EH (cell line): Measurements from ENCODE around the gene PXT1.
"Not testable (repeated sequence)": the region's sequence is repeated elsewhere in the genome, so short reads cannot be mapped to it uniquely, and the experiment has no call there.

Experiments
- DNase-seq: peaks from one replicate; pipeline ENCODE4 v3.0.0-alpha.2; 2015; ENCODE audit warnings: low read depth

PXT1 gene

DNA sequence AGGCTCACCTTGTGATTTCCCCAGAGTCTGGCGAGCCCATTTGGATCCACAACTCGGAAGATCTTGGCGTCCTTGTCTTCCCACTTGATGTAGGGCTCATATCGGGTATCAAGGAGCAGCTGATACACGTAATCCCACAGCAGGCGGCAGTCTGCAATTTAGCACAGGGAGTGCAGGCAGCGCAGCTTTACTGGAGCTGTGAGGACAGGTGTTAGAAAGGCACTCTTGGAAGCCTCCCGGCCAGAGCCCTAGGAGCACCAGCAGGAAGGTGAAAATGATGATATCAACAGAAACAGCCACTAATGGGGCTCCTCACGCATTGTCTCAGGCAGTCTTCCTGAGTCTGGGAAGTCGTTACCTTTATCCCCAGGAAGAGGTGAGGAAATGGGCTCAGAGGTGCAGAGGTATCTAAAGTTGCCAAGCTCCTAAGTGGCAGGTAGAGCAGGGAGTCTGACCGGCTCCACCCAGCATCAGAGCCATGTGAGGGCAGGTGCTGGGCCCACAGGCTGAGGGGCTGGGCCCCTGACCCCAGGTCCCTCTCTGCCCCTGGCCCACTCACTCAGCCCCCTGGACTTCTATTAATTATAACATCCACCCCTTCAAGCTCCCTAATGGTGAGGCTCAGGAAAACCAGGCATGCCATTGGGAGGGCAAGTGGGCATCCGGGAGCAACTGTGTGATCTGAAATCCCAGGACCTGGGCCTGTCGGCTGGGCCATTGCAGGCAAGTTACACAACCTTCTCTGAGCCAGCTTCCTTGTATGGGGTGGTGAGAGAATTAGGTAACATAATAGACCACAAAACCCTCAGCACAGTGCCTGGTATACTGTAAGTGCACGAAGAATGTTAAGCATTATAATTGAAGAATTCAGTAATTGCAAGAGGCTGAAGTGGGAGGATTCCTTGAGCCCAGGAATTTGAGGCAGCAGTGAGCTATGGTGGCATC lies 73.5 kb downstream of the PXT1 start:
- peak; percentile 96 for DNase-seq

DNA sequence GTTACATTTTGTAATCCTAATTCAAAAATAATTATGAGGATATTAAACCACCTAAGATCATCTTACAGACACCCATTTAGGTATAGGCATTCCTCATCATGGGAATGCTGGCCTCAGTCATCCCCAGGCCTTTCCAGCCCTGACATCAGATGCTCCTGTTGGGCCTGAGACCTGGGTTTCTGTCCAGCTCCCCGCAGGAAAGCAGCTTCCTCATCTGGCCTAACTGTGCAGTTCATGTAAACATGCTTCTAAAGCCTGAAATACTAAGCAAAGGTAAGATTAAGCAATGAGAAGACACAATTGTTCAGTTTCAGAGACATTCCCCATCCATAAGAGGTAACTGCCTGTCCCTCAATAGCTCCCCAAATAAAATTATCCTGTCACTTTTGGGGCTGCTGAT lies 74.2 kb downstream of the PXT1 start:
- DNase-seq, result no peak

DNA sequence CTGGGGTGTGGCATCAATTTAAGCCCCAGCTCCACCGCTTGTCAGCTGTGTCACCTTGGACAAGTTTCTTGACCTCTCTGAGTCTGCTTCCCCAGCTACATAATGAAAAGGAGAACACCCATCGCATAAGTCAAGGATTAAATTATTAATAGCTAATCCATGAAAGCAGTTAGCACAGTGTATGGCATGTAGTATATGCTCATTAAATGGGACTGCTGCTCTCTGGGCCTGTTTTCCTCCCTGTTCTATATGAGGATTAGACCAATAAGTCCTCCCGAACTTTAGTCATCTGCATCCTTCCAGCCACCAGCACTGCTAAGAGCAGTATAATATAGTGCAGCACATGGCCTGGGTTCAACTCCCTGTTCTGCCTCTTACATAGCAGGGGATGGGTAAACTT lies 74.9 kb downstream of the PXT1 start:
- DNase-seq, result no peak

- no peak for DNase-seq
Observed at GRCh38 chr6:36364669-36365479, 77.8 kb downstream of the PXT1 start.

DNA sequence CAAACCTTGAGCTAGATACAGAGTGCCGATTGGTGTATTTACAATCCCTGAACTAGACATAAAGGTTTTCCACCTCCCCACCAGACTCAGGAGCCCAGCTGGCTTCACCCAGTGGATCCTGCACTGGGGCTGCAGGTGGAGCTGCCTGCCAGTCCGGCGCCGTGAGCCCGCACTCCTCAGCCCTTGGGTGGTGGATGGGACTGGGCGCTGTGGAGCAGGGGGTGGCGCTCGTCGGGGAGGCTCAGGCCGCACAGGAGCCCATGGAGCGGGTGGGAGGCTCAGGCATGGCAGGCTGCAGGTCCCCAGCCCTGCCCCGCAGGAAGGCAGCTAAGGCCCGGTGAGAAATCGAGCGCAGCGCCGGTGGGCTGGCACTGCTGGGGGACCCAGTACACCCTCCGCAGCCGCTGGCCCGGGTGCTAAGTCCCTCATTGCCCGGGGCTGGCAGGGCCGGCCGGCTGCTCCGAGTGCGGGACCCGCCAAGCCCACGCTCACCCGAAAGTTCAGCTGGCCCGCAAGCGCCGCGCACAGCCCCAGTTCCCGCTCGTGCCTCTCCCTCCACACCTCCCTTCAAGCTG lies 78.5 kb downstream of the PXT1 start:
- not testable (repeated sequence) for DNase-seq

- not testable (repeated sequence) for DNase-seq
Observed at GRCh38 chr6:36363371-36363752, 79.3 kb downstream of the PXT1 start.

DNA sequence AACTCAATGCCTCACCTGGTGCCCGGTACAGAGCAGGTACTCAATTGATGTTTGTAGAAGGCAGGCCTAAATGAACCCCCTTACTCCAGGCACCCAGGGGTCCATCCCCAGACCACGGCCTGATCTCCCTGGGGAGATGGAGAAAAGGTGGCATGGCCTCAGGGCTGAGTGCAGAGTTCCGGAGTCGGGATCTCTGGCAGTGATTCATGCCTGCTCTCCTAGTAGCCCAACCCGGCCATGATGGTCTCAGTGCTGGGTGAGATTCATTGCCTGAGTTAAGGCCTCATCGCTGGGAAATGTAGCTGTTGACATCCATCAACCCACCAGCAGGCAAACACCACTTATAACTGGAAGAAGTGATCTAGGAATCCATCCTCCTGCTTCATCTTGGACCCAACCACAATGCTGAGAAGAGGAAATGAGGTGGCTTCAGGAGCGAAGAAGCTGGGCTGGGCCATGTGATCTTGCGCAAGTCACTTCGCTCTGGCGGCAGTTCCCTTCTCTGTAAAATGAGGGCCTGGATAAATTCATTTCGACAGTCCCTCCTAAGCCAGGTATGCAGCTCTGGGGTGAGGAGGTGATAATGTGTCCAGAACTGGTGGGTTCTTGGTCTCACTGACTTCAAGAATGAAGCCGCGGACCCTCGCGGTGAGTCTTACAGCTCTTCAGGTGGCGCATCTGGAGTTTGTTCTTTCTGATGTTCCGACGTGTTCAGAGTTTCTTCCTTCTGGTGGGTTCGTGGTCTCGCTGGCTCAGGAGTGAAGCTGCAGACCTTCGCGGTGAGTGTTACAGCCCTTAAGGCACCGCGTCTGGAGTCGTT lies 79.9 kb downstream of the PXT1 start:
- DNase-seq, result no peak

DNA sequence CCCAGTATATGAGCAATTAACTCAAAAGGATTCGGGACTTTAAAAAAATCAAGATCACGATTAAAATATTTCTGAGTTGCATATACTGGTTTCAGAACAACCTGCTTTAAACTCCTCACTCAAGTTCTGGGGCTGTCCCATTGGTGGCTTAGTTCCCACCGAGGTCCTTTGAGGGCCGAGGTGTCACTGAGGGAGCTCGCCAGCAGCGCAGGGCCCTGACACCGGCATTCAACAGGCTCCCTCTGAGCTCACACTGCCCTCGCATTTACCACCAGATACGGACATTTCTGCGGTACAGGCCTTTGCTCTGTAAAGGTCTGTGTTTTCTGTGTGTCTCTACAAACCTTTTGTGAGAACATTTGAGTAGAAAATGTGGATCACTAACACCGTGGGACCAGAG lies 81.6 kb downstream of the PXT1 start:
- DNase-seq, result no peak

DNA sequence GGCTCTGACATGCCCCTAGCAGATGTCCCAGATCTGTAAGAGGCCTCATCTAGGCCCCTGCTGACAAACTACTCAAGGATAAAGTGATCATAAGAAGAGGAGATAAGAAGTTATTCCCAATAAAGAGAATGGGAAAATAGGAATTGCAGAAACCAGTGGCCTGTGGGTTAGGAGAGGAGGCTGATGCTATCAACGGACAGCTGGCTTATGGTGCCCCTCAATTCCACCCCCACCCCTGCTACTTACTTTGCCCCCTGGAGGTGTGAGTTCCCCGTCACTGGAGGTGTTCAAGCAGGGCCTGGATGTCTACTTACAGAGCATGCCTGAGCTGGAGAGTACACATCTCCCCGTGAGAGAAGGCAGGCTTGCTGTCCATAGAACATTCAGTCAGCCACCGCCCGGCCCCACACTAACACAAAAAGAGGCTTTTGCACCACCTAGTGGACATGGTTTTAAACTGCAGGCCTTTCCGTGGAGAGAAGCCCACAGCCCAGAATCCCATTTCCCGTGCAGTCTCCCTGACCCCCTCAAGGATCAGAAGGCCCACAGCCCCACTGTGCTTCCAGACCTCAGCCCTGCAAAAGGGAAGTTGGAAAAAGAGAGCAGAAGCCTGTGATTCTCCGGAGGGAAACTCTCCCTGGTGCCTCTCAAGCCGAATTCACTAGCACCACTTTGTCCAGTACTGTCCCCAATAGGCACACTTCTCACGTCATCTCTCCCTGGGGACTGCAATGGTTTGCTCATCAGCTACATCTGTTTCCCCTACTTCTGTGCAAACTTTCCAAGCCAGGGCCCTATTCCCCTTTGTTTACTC lies 82.2 kb downstream of the PXT1 start:
- peak; percentile 79 for DNase-seq

GRCh38 chr6:36358226-36358915 lies 84.3 kb downstream of the PXT1 start:
- DNase-seq, result peak; percentile 47

DNA sequence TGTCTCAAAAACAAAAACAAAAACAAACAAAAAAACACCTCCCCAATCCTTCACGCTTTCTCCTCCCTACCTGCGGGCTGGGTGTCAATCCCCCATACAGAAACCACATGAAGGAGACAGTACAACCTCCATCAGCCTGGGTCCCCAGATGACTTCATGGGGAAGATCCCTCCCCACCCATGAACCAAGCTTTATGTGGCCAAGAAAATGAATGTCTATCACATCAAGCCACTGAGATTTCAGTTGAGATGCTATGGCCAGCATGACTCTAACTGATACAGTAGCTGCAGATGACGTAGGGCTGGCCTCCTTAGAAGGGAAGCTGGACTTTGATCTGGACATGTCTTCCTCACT lies 84.8 kb downstream of the PXT1 start:
- DNase-seq, result no peak

GRCh38 chr6:36355819-36356218 lies 86.8 kb downstream of the PXT1 start:
- DNase-seq, result no peak

GRCh38 chr6:36353411-36353915 lies 89.2 kb downstream of the PXT1 start:
- peak; percentile 33 for DNase-seq

DNA sequence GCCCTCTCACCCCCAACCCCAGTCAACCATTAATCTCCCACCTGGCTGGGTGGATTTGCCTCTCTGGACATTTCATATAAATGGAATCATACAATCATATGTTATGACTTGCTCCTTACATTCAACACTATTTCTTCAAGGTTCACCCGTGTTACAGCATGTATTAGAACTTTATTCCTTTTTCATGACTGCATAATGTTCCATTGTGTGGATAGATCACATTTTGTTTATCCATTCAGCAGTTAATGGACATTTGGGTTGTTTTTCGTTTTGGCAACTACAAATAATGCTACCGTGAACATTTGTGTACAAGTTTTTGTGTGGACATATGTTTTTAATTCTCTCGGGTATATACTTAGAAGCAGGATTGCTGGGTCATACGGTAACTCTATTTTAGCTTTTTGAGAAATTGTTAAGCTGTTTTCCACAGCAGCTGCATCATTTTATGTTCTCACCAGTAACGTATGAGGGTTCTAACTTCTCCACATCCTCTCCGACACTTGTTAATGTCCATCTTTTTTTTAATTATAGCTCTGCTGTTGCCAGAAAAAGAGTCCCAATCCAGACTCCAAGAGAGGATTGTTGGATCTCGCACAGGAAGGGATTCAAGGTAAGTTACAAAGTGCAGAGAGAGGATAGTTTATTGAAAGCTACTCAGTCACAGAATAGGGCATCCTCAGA lies 90.0 kb downstream of the PXT1 start:
- no peak for DNase-seq

GRCh38 chr6:36350681-36351571 lies 91.7 kb downstream of the PXT1 start:
- peak; percentile 92 for DNase-seq

DNA sequence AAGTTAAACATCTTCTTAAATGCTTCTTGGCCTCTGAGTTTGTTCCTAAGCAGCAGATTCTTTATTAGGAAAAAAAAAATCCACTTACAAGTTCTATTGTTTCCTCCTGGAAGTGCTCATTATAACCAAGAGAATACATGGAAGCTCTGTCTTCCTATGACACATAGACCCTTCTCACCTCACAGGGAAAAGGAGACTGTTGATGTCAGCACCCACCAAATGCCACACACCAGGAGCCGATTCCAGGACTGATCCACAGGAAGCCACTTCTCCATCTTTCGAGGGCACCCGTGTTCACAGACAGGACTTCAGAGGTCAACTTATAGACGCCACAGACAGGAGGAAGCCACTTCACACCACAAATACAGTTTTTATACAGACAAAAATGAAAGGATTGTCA lies 92.6 kb downstream of the PXT1 start:
- DNase-seq, result no peak

- DNase-seq, result no peak
Observed at GRCh38 chr6:36349240-36349639, 93.4 kb downstream of the PXT1 start.

GRCh38 chr6:36347621-36348020 lies 95.0 kb downstream of the PXT1 start:
- no peak for DNase-seq
